Measurements from ENCODE around the gene BCKDK. TPM values are rescaled to one million over a fixed set of nuclear protein-coding genes. Genes with fewer than 3 reads are reported as not detected.
A peak's percentile ranks its signal among the peaks of the same experiment; 100 is the strongest.

BCKDK gene
- total and polyA plus RNA-seq, 2 of the 13 experiments (the other 11 are each of a cell fraction or from before 2014, with no cell fraction given): 24.9 to 42.6 TPM

GRCh38 chr16:31061126-31061812 lies 46.9 kb upstream of the BCKDK start:
- Histone ChIP-seq H3K36me3 (replicated peaks in 1 of 2; ENCODE audit: control insufficient read depth in 1 of 2, insufficient read depth in 2 of 2, low read length in 2 of 2) (peaks cover 14 to 25% of the 10 kb centered on the region in 2 experiments; a peak in 4 of 5 replicates), H3K4me3 (replicated peaks in 1 of 3; ENCODE audit: insufficient read depth in 1 of 3, low read depth in 2 of 3, low read length in 3 of 3) (no peak overlapping the region), H3K27me3 (ENCODE audit: control insufficient read depth in 1 of 2, insufficient read depth in 2 of 2, low read length in 2 of 2) (no peaks in the 10 kb centered on the region), H3K79me2 (ENCODE audit: insufficient read depth, low read length) (peaks cover 4% of the 10 kb centered on the region), H3K9me3 (ENCODE audit: low read length) (no peaks in the 10 kb centered on the region), H3K4me2 (ENCODE audit: low read depth, low read length) (no peak overlapping the region), H3K4me1 (ENCODE audit: insufficient read depth, low read length) (no peaks in the 10 kb centered on the region), H2AFZ (ENCODE audit: low read length) (no peak overlapping the region), H3K27ac (ENCODE audit: extremely low read length, insufficient read depth, low read length) (no peak overlapping the region), H4K20me1 (ENCODE audit: insufficient read depth, low read length) (no peaks in the 10 kb centered on the region), H3K9ac (ENCODE audit: insufficient read depth, low read depth, low read length) (no peak overlapping the region)
- ChIA-PET CTCF (ENCODE audit: low intra/inter-chr PET ratio, low total read pairs) (no interaction called here), POLR2A (interaction anchor here (0.6 kb wide), 1 partner anchor 11 kb away, joined by 3 read pairs; no protein-coding TSS in a partner anchor)
- FAIRE-seq: no peak
- ATAC-seq: no peak; the same call in 2 of the 3 replicates
- intact Hi-C loops (cut with micrococcal nuclease; ENCODE audit: unreplicated experiment) (no loop called here), in situ Hi-C loops (cut with HindIII; ENCODE audit: extremely low pct_ligation_motif_present, low pct_unique_long_range_greater_than_20kb) (no loop called here)
- 98% methylated on average over 42 of the region's 42 CpGs for WGBS (ENCODE audit: low lambda C conversion rate)
- TF ChIP-seq RBFOX2 (IDR thresholded peaks at IDR 0.05; ENCODE audit: low read depth, low read length): 0 out of 2 replicates have a peak, but pooled peaks have one; percentile 14
- no peak for TF ChIP-seq ZNF383 (CRISPR knock-in tag; IDR thresholded peaks at IDR 0.05; ENCODE audit: borderline replicate concordance)
- no peak for TF ChIP-seq ZNF292 (CRISPR knock-in tag; IDR thresholded peaks at IDR 0.05; ENCODE audit: borderline replicate concordance, low read depth)
- TF ChIP-seq CENPT (CRISPR knock-in tag; IDR thresholded peaks at IDR 0.05; ENCODE audit: low read depth): no peak
- TF ChIP-seq ZNF687 (CRISPR knock-in tag; IDR thresholded peaks at IDR 0.05): peak; percentile 23; the same call in 1 of the 2 replicates
- no peak for TF ChIP-seq TOPORS (CRISPR knock-in tag; IDR thresholded peaks at IDR 0.05)
- no peak for TF ChIP-seq RAD21 (CRISPR knock-in tag; IDR thresholded peaks at IDR 0.05)
- no peak for TF ChIP-seq HBP1 (CRISPR knock-in tag; IDR thresholded peaks at IDR 0.05; ENCODE audit: low read depth)
- BruUV-seq (replicated peaks): no TSS peak
- no peak for DNase-seq (ENCODE audit: low spot score)
